HPDE6-E6E7 (cell line): ENCODE results near the gene IFIT1.
A peak's percentile ranks its signal among the peaks of the same experiment; 100 is the strongest.
"Not testable (repeated sequence)": the region's sequence is repeated elsewhere in the genome, so short reads cannot be mapped to it uniquely, and the experiment has no call there.

Experiments
- DNase-seq: peaks from one replicate; pipeline ENCODE4 v3.0.0; 2011; ENCODE audit warnings: missing footprints; ENCODE audit errors: extremely low spot score

Gene IFIT1

GRCh38 chr10:89367529-89367928 is 24.9 kb upstream of the IFIT1 start:
- no peak for DNase-seq

DNA sequence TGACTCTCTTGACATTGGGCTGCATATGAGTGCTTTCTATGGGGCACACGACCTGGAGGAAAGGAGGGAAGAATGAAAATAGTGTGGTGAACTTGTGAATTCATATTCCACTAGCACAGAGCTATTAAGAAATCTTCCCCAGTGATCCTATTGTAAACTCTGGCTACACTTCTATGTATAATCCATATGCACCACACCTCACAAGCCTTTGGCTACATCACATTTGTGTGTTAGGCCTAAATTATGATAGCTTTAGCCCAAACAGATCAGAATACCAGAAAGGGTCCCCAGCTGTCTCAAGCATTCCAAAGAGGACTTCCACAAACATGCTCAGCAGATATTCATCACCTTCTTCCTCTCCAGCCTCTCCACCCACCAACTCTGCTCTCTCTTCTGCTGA is 24.3 kb upstream of the IFIT1 start:
- DNase-seq, result no peak

- DNase-seq, result no peak
Observed at GRCh38 chr10:89369156-89370105, 23.0 kb upstream of the IFIT1 start.

DNA sequence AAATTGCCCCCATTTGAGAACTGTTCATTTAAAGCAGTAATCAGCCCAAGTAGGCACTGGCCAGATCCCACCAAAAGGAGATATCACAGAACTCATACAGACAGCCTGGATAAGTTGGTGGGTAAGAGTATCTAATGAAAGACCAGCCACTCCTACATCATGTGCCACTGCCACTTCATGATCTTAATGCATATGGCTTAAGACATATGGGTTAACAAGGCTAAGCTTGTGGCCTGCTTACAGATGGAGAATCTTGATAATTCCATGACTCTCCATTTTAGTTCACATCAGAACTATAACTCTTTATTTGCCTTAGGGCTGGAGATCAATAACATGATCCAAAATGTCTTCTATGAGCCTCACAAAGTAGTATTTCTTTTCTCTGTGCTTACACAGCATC is 21.3 kb upstream of the IFIT1 start:
- DNase-seq, result no peak

DNA sequence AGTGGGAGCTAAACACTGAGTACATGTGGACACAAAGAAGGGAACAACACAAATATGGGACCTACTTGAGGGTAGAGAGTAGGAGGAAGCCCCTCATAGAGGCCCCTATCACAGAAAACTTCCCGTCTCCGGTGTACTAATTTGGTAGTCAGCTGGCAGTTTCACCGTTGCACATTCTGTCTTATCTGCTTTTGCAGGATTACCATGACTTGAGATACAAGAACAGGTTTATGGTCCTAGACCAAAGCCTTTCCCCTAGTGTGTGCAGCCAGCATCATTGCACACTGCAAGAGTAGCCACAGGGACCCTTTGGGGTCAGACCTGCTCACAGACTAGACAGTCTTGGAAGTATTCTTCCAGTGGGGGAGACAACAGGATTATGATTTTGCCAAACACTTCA is 20.4 kb upstream of the IFIT1 start:
- no peak for DNase-seq

DNA sequence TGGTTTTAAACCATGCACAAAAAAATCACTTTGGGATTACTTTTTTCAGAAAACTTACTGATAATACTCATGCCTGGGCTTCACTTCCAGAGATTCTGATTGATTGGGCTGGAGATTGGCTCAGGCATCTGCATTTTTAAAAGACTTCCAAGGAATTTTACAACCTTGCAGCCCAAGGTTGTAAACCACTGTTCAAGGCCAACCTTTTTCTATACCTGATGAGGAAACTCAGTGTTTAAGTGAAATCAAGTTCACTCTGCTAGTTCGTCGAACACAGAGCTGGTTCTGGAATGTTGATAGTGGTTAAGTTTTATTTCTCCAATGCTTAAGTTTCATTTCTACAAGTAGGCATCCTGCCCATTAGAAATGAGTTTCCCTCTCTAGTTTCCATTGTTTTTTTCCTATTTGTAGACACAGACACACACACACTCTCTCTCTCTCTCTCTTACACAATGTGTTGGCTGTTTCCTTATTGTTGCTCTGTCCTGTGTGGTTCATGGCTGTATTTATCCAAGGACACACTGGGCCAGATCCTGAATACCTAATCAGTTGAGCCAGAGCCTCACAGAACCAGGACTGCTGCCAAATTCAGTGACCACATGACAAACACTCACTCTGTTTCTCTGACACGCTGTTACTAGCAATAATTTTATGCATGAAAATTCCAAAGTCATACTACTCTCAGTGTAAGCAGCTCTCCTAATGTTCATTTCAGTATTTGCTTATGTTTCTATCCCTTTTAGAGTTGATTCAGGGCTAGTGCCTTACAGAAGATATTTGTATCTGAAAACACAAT is 18.3 kb upstream of the IFIT1 start:
- peak; percentile 41 for DNase-seq

DNA sequence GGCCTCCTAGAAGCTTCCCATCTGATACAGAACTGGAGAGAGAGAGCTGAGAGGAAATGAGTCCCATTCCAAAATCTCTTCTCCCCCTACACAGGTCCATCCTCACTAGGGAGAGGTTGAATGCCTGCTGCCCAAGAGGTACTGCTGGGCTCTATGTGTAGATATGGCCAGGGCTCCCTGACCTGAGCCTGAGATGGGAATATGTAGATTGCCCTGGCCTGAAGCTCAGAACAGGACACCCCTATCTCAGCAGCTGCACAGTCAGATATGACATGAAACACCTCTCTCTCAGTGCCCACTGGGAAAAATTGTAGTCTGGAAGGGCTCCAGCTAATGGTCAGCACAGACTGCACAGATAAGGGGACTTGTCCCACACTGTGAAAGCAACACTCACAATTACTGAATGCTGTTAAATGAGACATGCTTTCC is 17.7 kb upstream of the IFIT1 start:
- no peak for DNase-seq

- DNase-seq, result no peak
Observed at GRCh38 chr10:89377705-89378637, 14.5 kb upstream of the IFIT1 start, which contains the start of gene IFIT1B. IFIT1B (plus strand) TSS chr10:89378056; CDS start chr10:89378136, 80 bp downstream.

DNA sequence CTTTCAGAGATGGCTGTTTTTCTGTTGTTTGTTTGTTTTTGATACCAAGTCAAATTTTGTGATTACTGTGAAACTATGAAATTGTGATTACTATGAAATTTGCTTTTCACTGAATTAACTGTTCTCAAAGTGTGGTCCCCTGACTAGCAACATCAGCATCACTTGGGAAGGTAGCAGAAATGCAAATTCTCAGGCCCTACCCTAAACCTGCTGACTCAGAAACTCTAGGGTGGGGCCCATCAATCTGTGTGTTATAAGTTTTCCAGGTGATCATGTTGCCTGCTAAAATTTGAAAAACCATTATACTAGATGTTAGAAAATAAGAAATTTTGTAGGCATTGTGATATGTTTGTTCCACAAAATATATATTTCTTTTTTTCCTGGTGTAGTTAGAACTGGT is 13.3 kb upstream of the IFIT1 start:
- no peak for DNase-seq

DNA sequence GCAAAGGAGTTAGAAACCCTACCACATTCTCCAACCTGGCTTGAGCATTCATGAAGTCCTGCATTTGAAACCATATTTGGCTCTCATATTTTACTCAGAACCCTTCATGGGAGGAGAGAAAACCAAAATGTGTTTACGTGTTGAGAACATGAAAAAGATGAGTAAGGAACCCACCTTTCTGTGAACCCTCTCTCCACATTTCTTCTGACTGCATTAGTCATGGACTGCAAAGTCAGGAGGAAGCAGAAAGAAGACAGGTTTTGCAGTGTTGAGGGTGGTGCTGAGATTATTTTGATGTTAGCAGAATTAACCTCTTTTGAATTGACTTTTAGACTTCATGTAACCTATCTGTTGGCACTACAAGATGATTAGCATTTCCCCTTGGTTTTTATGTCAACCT is 9.7 kb upstream of the IFIT1 start:
- DNase-seq, result no peak

DNA sequence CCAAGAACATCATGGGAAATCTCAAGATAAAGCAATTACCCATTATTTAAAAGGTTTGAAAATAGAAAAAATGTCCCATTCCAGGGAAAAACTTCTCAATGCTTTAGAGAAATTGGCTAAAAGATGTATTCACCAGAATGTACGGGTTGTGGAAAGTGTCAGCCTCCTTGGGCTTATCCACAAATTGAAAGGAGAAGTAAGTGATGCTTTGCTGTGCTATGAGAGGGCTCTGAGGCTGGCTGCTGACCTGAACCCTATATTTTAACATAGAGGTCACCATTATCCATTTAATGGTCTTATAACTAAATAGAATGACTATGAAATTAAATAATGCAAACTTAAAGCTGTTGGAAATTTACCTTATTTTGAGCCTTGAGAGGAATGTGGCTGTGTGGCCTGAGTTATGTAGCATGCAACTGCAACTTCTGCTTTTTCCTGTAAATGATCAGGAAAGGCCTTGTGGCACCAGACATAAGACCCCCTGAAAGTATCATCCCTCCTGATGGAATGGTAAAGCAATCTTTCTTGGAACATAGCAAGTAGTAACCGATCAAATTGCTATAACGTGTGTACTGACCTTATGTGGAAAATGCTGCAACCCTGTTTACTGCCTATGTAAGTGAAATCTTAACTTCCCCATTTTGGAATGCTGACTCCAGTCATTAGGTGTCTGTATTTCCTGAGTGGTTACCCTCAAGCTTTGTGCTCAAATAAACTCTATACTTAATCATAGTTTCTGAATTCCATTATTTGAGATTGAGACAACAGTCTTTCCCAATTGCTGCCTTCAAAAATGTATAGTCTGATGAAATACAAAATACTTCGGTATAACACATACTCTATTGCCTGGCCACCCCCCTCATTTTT is 7.7 kb upstream of the IFIT1 start:
- DNase-seq, result no peak

GRCh38 chr10:89388806-89389205 is 3.6 kb upstream of the IFIT1 start:
- DNase-seq, result no peak

- DNase-seq, result no peak
Observed at GRCh38 chr10:89389254-89389653, 3.2 kb upstream of the IFIT1 start.

GRCh38 chr10:89390476-89391225 is 1.8 kb upstream of the IFIT1 start:
- no peak for DNase-seq

DNA sequence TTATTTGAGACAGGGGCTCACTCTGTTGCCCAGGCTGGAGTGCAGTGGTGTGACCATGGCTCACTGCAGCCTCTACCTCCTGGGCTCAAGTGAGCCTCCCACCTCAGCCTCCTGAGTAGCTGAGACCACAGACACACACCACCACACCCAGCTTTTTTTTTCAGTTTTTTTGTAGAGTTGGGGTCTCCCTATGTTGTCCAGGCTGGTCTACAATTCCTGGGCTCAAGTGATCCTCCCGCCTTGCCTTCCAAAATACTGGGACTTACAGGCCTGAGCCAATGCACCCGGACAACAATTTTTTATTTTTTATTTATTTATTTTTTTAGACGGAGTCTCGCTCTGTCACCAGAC is 1.2 kb upstream of the IFIT1 start:
- not testable (repeated sequence) for DNase-seq

- DNase-seq, result no peak
Observed at GRCh38 chr10:89392974-89393373, 551 bp downstream of the IFIT1 start.

DNA sequence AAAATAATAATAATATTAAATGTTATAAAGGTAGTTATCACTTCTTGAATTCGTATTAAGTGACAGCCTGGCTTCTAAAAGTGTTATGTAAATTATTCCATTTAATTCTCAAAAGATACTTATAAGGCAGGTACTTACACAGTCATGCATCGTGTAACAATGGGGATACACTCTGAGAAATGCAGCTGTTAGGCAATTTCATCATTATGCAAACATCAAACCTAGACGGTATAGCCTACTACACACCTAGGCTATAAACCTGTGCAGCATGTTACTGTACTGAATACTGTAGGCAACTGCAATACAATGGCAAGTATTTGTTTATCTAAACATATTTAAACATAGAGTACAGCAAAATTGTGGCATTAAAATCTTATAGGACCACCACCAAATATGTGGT is 1.5 kb downstream of the IFIT1 start:
- DNase-seq, result no peak

- DNase-seq, result no peak
Observed at GRCh38 chr10:89395141-89395540, 2.7 kb downstream of the IFIT1 start.

DNA sequence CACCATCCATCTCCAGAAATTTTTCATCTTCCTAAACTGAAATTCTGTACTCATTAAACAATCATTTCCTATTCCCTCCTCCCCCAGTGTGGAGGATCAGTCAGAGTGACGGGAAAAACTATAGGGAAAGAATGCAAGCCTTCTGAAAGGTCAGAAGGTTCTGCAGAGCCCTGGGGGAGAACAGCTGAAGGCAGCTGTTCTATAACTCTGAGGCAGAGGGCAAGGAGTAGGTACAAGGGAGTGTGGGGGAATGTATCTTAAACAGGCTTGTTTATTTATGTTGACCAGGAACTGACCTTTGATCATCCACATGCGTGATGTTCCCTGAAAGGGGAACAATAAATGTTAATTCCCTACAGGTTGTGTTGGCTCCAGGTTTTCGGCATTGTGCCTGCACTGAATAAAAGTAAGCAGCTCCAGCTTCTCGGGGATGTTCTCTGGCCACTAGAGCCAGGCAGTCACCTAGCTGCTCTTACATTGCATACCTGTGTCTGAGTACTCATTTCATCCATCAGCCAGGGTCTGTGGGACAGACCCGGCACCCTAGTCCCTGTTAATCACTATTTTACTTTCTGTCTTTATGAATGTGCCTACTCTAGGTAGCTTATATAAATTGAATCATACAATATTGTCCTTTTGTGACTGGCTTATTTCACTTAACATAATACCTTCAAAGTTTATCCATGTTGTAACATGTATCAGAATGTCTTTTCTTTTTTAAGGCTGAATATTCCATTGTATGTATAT is 5.8 kb downstream of the IFIT1 start:
- no peak for DNase-seq
